Chondrocyte (in vitro differentiated cells): ENCODE data around the gene CCL23. TPM values are rescaled to one million over a fixed set of nuclear protein-coding genes. Genes with fewer than 3 reads are reported as not detected.

Source experiments
- DNase-seq: peaks from one replicate; pipeline ENCODE4 v3.0.0; 2021; ENCODE audit warnings: mixed read lengths, low spot score
- H3K27ac Mint-ChIP-seq: one replicate; pipeline ENCODE4 v1.8.0; 2021; ENCODE audit warnings: mild to moderate bottlenecking, moderate library complexity, mixed read lengths; ENCODE audit not compliant: unreplicated experiment
- H3K27me3 Mint-ChIP-seq: 2 replicates; pipeline ENCODE4 v1.8.0; 2021; ENCODE audit warnings: low read depth, mixed read lengths
- H3K36me3 Mint-ChIP-seq: 2 replicates; pipeline ENCODE4 v1.8.0; 2021; ENCODE audit warnings: low read depth, mixed read lengths
- H3K4me1 Mint-ChIP-seq: 2 replicates; pipeline ENCODE4 v1.8.0; 2021; ENCODE audit warnings: low read depth, mild to moderate bottlenecking, mixed read lengths
- H3K4me3 Mint-ChIP-seq: one replicate; pipeline ENCODE4 v1.8.0; 2021; ENCODE audit warnings: mild to moderate bottlenecking, moderate library complexity, mixed read lengths; ENCODE audit not compliant: unreplicated experiment
- H3K9me3 Mint-ChIP-seq: 2 replicates; pipeline ENCODE4 v1.8.0; 2021; ENCODE audit warnings: low read depth, mixed read lengths
- CTCF ChIP-seq: fragments of 200-600 bp; sonication (generic); IDR thresholded peaks from 2 replicates; pipeline ENCODE4 v1.5.0; 2021; ENCODE audit warnings: antibody characterized with exemption, mild to moderate bottlenecking, moderate library complexity
- total RNA-seq: library from RNA; stranded (reverse); gene quantifications from 3 replicates; pipeline ENCODE4 v1.2.1, GENCODE V29; 2021

CCL23 gene
- total RNA-seq, 1 donor from 2014 or later: not detected

DNA sequence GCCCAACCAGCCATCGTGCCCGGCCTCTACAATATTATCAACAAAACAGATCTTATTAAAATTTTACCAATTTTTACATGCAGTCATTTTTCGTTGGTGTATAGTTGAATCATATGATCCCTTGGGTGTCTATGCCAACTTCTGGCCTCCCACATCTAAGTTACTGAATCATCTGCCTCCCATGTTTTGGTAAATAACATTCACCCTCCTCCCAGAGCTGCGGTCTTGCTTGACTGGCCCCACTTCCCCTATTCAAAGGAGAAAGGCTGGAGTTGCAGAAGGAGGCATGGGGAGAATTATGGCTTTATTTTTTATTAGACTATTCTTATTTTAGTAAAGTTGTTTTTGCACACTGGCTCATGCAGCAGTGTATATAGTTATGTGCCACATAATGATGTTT, 18.5 kb upstream of the CCL23 start:
- no peak for TF ChIP-seq CTCF
- H3K36me3 Mint-ChIP-seq: no peaks in the 10 kb centered on the region
- no peaks in the 10 kb centered on the region for H3K9me3 Mint-ChIP-seq
- H3K4me1 Mint-ChIP-seq: no peaks in the 10 kb centered on the region
- peaks cover 33% of the 10 kb centered on the region for H3K27me3 Mint-ChIP-seq
- H3K27ac Mint-ChIP-seq: no peak overlapping the region
- H3K4me3 Mint-ChIP-seq: no peak overlapping the region
- no peak for DNase-seq

- Mint-ChIP-seq H3K4me1 (no peaks in the 10 kb centered on the region), H3K27me3 (peaks cover 43% of the 10 kb centered on the region), H3K9me3 (no peaks in the 10 kb centered on the region), H3K36me3 (no peaks in the 10 kb centered on the region), H3K4me3 (no peak overlapping the region), H3K27ac (no peak overlapping the region)
- TF ChIP-seq CTCF: no peak
- no peak for DNase-seq
Measured at GRCh38 chr17:36034127-36034526, 16.4 kb upstream of the CCL23 start.

DNA sequence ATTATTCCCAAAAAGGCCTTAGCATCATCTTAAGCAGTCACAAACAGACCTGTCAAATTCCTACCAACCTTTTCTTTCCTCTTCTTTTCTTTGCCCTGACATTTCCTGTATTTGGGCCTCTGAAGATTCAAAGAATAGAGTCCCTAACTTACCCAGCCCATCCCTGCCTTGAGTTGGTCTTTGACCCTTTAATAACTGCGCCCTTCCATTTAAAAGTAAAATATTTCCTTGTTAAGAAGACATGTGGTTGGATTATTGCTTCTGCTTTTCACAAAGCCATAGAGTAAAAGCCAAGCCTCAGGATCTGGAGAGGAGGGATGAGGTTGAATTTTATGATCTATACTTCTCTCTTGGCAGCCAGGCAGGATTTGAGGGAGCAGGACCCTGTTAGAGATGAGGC, 13.2 kb upstream of the CCL23 start:
- no peaks in the 10 kb centered on the region for H3K4me1 Mint-ChIP-seq
- H3K27ac Mint-ChIP-seq: no peak overlapping the region
- H3K36me3 Mint-ChIP-seq: no peaks in the 10 kb centered on the region
- DNase-seq: no peak
- H3K9me3 Mint-ChIP-seq: no peaks in the 10 kb centered on the region
- no peak for TF ChIP-seq CTCF
- H3K4me3 Mint-ChIP-seq: no peak overlapping the region
- H3K27me3 Mint-ChIP-seq: peaks cover 48% of the 10 kb centered on the region

GRCh38 chr17:36027761-36028160, 10.0 kb upstream of the CCL23 start:
- Mint-ChIP-seq H3K4me3 (no peak overlapping the region), H3K9me3 (no peaks in the 10 kb centered on the region), H3K4me1 (no peaks in the 10 kb centered on the region), H3K27ac (no peak overlapping the region), H3K27me3 (peaks cover 36% of the 10 kb centered on the region), H3K36me3 (no peaks in the 10 kb centered on the region)
- DNase-seq: no peak
- no peak for TF ChIP-seq CTCF

- no peaks in the 10 kb centered on the region for H3K4me1 Mint-ChIP-seq
- peaks cover 2% of the 10 kb centered on the region for H3K9me3 Mint-ChIP-seq
- H3K4me3 Mint-ChIP-seq: no peak overlapping the region
- H3K27me3 Mint-ChIP-seq: peaks cover 39% of the 10 kb centered on the region
- TF ChIP-seq CTCF: no peak
- no peak overlapping the region for H3K27ac Mint-ChIP-seq
- no peaks in the 10 kb centered on the region for H3K36me3 Mint-ChIP-seq
- no peak for DNase-seq
Measured at GRCh38 chr17:36024106-36024869, 6.5 kb upstream of the CCL23 start.
